Suprapubic skin (tissue), 4 donors: ENCODE data around the gene CACYBP.

Source experiments
- CTCF ChIP-seq, 2 donors: fragments of 200-600 bp in 1 of 2; fragments of 450-650 bp in 1 of 2; sonication (generic) in 1 of 2; IDR thresholded peaks; one replicate each; pipeline ENCODE4 v1.5.1; 2016 to 2019; ENCODE audit warnings: antibody characterized with exemption in 2 of 2, mild to moderate bottlenecking in 1 of 2, moderate library complexity in 1 of 2
- EP300 ChIP-seq: sonication (generic); formaldehyde crosslinking; IDR thresholded peaks from one replicate; pipeline ENCODE4 v1.6.1; 2017; ENCODE audit warnings: antibody characterized with exemption
- POLR2A ChIP-seq, 2 donors: fragments of 450-650 bp; IDR thresholded peaks; one replicate each; pipeline ENCODE4 v1.6.1; 2017; ENCODE audit warnings: antibody characterized with exemption in 2 of 2, mild to moderate bottlenecking in 2 of 2, moderate library complexity in 2 of 2
- POLR2AphosphoS5 ChIP-seq, 3 donors: sonication (generic); formaldehyde crosslinking; IDR thresholded peaks; one replicate each; pipeline ENCODE4 v1.6.1; 2017; ENCODE audit warnings: antibody characterized with exemption in 3 of 3

- TF ChIP-seq CTCF (IDR thresholded peaks at IDR 0.05), result no peak
- TF ChIP-seq POLR2AphosphoS5 (IDR thresholded peaks at IDR 0.05), result no peak
- no peak for TF ChIP-seq EP300
- TF ChIP-seq POLR2A (IDR thresholded peaks at IDR 0.05), result no peak
These were observed 995 bp downstream of the CACYBP start for GRCh38 chr1:175000697-175001187.
